ENCODE data around the gene ARID4B.
A peak's percentile ranks its signal among the peaks of the same experiment; 100 is the strongest.

DNA sequence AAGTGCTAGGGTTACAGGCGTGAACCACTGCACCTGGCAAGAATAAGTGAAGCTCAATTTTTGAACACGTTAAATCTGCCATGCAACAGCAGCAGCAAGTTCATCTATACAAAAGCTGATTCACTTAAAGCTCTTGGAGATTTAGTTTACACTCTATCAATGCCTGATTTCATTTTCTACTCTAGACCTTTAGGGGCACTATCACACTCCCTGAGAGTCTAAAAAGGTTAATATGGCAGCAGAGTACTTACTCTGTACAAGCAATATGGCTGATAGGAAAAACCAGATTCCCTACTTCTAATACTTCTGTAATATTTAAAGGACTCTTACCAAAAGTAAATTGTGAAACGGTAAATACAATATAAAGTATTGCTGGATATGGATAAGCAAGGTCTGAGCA, 171.7 kb downstream of the ARID4B start:
- TF ChIP-seq, protein P1, sequence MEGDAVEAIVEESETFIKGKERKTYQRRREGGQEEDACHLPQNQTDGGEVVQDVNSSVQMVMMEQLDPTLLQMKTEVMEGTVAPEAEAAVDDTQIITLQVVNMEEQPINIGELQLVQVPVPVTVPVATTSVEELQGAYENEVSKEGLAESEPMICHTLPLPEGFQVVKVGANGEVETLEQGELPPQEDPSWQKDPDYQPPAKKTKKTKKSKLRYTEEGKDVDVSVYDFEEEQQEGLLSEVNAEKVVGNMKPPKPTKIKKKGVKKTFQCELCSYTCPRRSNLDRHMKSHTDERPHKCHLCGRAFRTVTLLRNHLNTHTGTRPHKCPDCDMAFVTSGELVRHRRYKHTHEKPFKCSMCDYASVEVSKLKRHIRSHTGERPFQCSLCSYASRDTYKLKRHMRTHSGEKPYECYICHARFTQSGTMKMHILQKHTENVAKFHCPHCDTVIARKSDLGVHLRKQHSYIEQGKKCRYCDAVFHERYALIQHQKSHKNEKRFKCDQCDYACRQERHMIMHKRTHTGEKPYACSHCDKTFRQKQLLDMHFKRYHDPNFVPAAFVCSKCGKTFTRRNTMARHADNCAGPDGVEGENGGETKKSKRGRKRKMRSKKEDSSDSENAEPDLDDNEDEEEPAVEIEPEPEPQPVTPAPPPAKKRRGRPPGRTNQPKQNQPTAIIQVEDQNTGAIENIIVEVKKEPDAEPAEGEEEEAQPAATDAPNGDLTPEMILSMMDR (IDR thresholded peaks at IDR 0.05 in 2 of 3, conservative IDR thresholded peaks at IDR 0.05 in 1 of 3; ENCODE audit: borderline replicate concordance in 1 of 3, insufficient read depth in 1 of 3, low read depth in 2 of 3, low read length in 2 of 3) = 0 out of 6 replicates have a peak, but pooled peaks of 1 of the 3 experiments have one; percentile 9
- TF ChIP-seq, protein P2, sequence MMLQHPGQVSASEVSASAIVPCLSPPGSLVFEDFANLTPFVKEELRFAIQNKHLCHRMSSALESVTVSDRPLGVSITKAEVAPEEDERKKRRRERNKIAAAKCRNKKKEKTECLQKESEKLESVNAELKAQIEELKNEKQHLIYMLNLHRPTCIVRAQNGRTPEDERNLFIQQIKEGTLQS (IDR thresholded peaks at IDR 0.05) = no peak
- no peak for TF ChIP-seq MAX (IDR thresholded peaks at IDR 0.05)
- TF ChIP-seq EZH2 (IDR thresholded peaks at IDR 0.05) = no peak
- no peak for TF ChIP-seq POLR2AphosphoS5 (IDR thresholded peaks at IDR 0.05; ENCODE audit: low read depth, low read length)
